Measurements from ENCODE around the gene RALBP1.

GRCh38 chr18:9429662-9429993 is 45.7 kb upstream of the RALBP1 start:
- no peak for TF ChIP-seq CTCF (IDR thresholded peaks at IDR 0.05)
- TF ChIP-seq EP300 (IDR thresholded peaks at IDR 0.05), result no peak
- no peak for TF ChIP-seq POLR2A (IDR thresholded peaks at IDR 0.05)
- TF ChIP-seq POLR2AphosphoS5 (IDR thresholded peaks at IDR 0.05), result no peak
